ENCODE measurements around the gene CNTN5. TPM values are rescaled to one million over a fixed set of nuclear protein-coding genes. Genes with fewer than 3 reads are reported as not detected.

Gene CNTN5
- polyA plus RNA-seq, 1 of the 3 experiments (the other 2 are of a cell fraction), result not detected

DNA sequence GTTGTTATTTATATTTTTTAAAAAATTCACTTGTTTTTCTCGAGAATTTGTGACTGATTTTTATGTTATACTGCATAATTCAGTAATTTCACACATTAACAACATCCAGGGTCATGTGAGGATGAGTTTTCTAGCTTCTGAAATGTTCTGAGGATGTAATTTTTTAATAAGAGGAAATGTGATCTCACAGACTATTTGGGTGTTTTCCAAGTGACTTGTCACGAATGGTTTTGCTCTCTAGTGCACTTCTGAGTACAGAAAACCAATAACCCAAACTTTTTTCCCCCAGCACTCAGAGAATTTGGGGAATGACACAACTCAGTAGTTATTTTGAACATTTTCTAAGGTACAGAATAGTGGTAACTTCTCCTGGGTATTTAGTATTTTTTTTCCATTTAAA is 845.2 kb downstream of the CNTN5 start:
- no peak for DNase-seq
- CTCF ChIA-PET, result no interaction called here
- 0% methylated on average over 2 of the region's 2 CpGs for WGBS (ENCODE audit: low lambda C conversion rate)

DNA sequence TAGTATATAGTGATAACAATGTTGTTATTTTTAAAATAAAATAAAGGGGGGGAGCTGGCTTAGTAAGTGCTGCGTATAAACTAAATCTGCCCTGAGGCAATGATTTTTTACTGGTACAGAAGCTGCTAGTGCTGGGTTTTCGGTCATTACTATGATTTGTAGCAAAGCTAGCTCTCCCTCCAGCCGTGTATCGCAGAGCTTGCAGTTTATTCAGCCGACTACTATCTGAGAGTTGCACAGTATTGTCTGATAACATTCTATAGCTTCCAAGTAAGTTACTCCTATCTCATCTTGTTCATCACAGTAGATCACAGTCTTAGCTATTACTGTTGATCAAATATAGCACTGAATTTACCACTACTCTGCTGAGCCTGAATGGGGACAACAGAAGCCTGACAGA is 860.9 kb downstream of the CNTN5 start:
- Histone ChIP-seq H3F3A (replicated peaks; ENCODE audit: insufficient read depth) (no peaks in the 10 kb centered on the region), H3K4me1 (ENCODE audit: control insufficient read depth in 1 of 2, insufficient read depth in 2 of 2, low read depth in 1 of 2, low read length in 1 of 2) (no peaks in the 10 kb centered on the region), H3K9ac (no peak overlapping the region), H3K79me2 (ENCODE audit: insufficient read depth) (no peaks in the 10 kb centered on the region), H4K20me1 (ENCODE audit: insufficient read depth) (no peaks in the 10 kb centered on the region), H3K36me3 (replicated peaks in 1 of 2; ENCODE audit: control insufficient read depth in 1 of 2, insufficient read depth in 2 of 2, low read length in 1 of 2) (no peaks in the 10 kb centered on the region), H3K27ac (ENCODE audit: low read depth in 2 of 2, low read length in 1 of 2) (no peak overlapping the region), H3K4me2 (no peak overlapping the region), H3K4me3 (ENCODE audit: low read depth in 2 of 2, low read length in 1 of 2) (no peak overlapping the region), H3K9me2 (no peaks in the 10 kb centered on the region), H2AFZ (ENCODE audit: low read depth) (no peak overlapping the region), H3K9me3 (no peaks in the 10 kb centered on the region), H3K27me3 (ENCODE audit: insufficient read depth) (no peaks in the 10 kb centered on the region)
- TF ChIP-seq IRF3 (IDR thresholded peaks at IDR 0.05; ENCODE audit: low read depth, low read length), result no peak
- no peak for TF ChIP-seq RAD21 (IDR thresholded peaks at IDR 0.05; ENCODE audit: low read length)
- TF ChIP-seq EZH2phosphoT487 (IDR thresholded peaks at IDR 0.05; ENCODE audit: borderline replicate concordance, low read depth), result no peak
- TF ChIP-seq, protein P1, sequence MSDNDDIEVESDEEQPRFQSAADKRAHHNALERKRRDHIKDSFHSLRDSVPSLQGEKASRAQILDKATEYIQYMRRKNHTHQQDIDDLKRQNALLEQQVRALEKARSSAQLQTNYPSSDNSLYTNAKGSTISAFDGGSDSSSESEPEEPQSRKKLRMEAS (IDR thresholded peaks at IDR 0.05; ENCODE audit: low read depth), result no peak
- no peak for TF ChIP-seq FOSL2 (IDR thresholded peaks at IDR 0.05; ENCODE audit: borderline replicate concordance, low read depth)
- TF ChIP-seq NRF1 (IDR thresholded peaks at IDR 0.05; ENCODE audit: low read depth, low read length), result no peak
- TF ChIP-seq SMC3 (IDR thresholded peaks at IDR 0.05; ENCODE audit: low read depth, low read length), result no peak
- POLR2A ChIA-PET, result no interaction called here
- CTCF ChIA-PET, result no interaction called here
- WGBS (ENCODE audit: low lambda C conversion rate), result 6% methylated on average over 5 of the region's 5 CpGs
- DNase-seq, result no peak

More for the DNA sequence above, 845.2 kb downstream of the CNTN5 start:
- Histone ChIP-seq H3K9ac (no peak overlapping the region), H3K27me3 (ENCODE audit: insufficient read depth) (no peaks in the 10 kb centered on the region), H3K4me1 (ENCODE audit: control insufficient read depth in 1 of 2, insufficient read depth in 2 of 2, low read depth in 1 of 2, low read length in 1 of 2) (no peaks in the 10 kb centered on the region), H3K4me3 (ENCODE audit: low read depth in 2 of 2, low read length in 1 of 2) (no peak overlapping the region), H3K27ac (ENCODE audit: low read depth in 2 of 2, low read length in 1 of 2) (no peak overlapping the region), H3K9me2 (no peaks in the 10 kb centered on the region), H3K4me2 (no peak overlapping the region), H4K20me1 (ENCODE audit: insufficient read depth) (no peaks in the 10 kb centered on the region), H3F3A (replicated peaks; ENCODE audit: insufficient read depth) (no peaks in the 10 kb centered on the region), H3K79me2 (ENCODE audit: insufficient read depth) (no peaks in the 10 kb centered on the region), H2AFZ (ENCODE audit: low read depth) (no peak overlapping the region), H3K9me3 (no peaks in the 10 kb centered on the region), H3K36me3 (replicated peaks in 1 of 2; ENCODE audit: control insufficient read depth in 1 of 2, insufficient read depth in 2 of 2, low read length in 1 of 2) (no peaks in the 10 kb centered on the region)
- TF ChIP-seq FOSL2 (IDR thresholded peaks at IDR 0.05; ENCODE audit: borderline replicate concordance, low read depth) (no peak), EZH2phosphoT487 (IDR thresholded peaks at IDR 0.05; ENCODE audit: borderline replicate concordance, low read depth) (no peak), NFIC (IDR thresholded peaks at IDR 0.05; ENCODE audit: borderline replicate concordance) (no peak), ELF1 (IDR thresholded peaks at IDR 0.05) (no peak), MXI1 (IDR thresholded peaks at IDR 0.05; ENCODE audit: low read depth, low read length) (no peak), EP300 (IDR thresholded peaks at IDR 0.05; ENCODE audit: borderline replicate concordance in 1 of 2, low read depth in 1 of 2, low read length in 1 of 2) (no peak), FOXJ3 (CRISPR knock-in tag; IDR thresholded peaks at IDR 0.05) (no peak), TCF12 (IDR thresholded peaks at IDR 0.05) (no peak), POLR2AphosphoS5 (IDR thresholded peaks at IDR 0.05; ENCODE audit: low read depth, low read length) (no peak), RCOR1 (IDR thresholded peaks at IDR 0.05; ENCODE audit: low read length) (no peak), TEAD4 (IDR thresholded peaks at IDR 0.05; ENCODE audit: borderline replicate concordance, insufficient read depth) (no peak)
- TF ChIP-seq, protein P1 (IDR thresholded peaks at IDR 0.05; ENCODE audit: low read depth), result no peak
- TF ChIP-seq, protein P2, sequence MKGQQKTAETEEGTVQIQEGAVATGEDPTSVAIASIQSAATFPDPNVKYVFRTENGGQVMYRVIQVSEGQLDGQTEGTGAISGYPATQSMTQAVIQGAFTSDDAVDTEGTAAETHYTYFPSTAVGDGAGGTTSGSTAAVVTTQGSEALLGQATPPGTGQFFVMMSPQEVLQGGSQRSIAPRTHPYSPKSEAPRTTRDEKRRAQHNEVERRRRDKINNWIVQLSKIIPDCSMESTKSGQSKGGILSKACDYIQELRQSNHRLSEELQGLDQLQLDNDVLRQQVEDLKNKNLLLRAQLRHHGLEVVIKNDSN (IDR thresholded peaks at IDR 0.05; ENCODE audit: borderline replicate concordance, low read depth), result no peak
- POLR2A ChIA-PET, result no interaction called here

All from SK-N-SH (cell line).